Measurements from ENCODE around the gene PIEZO2.
A peak's percentile ranks its signal among the peaks of the same experiment; 100 is the strongest.
"Not testable (repeated sequence)": the region's sequence is repeated elsewhere in the genome, so short reads cannot be mapped to it uniquely, and the experiment has no call there.

Gene PIEZO2

DNA sequence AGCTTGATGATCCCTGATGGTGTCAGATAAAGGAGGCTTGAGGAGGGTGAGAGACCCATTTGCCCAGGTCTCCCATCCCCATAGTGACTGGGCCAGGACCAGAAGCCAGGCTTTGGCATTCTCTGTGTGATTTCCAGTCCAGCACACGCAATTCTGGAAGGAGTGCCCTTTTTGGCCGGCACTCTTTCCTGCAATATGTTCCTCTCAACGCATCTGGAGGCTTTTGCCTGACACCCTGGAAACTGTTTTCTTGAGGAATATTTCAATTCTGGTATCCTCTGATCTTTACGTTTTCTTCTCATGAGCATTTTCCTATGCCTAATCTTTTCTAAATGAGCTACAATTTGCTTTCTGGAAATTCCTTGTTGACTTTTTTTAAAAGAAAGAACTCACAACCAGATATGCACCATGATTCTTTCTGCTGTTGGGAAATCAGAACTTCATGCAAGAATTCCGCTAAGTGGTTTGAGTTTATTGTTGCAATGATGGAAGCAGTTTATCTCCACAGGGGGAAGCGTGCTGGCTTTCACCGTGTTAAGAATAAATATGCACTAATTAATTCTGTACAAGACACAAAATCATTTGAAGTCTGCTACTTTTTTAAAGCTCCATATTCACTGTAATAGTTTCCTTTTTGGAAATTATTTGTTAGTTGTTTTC is 479.8 kb downstream of the PIEZO2 start:
- TF ChIP-seq, protein P1, sequence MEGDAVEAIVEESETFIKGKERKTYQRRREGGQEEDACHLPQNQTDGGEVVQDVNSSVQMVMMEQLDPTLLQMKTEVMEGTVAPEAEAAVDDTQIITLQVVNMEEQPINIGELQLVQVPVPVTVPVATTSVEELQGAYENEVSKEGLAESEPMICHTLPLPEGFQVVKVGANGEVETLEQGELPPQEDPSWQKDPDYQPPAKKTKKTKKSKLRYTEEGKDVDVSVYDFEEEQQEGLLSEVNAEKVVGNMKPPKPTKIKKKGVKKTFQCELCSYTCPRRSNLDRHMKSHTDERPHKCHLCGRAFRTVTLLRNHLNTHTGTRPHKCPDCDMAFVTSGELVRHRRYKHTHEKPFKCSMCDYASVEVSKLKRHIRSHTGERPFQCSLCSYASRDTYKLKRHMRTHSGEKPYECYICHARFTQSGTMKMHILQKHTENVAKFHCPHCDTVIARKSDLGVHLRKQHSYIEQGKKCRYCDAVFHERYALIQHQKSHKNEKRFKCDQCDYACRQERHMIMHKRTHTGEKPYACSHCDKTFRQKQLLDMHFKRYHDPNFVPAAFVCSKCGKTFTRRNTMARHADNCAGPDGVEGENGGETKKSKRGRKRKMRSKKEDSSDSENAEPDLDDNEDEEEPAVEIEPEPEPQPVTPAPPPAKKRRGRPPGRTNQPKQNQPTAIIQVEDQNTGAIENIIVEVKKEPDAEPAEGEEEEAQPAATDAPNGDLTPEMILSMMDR (conservative IDR thresholded peaks at IDR 0.05; ENCODE audit: low read length): no peak
- DNase-seq (ENCODE audit: low read depth): no peak
- no peak overlapping the region for H3K4me3 ChIP-seq (ENCODE audit: low read length)

DNA sequence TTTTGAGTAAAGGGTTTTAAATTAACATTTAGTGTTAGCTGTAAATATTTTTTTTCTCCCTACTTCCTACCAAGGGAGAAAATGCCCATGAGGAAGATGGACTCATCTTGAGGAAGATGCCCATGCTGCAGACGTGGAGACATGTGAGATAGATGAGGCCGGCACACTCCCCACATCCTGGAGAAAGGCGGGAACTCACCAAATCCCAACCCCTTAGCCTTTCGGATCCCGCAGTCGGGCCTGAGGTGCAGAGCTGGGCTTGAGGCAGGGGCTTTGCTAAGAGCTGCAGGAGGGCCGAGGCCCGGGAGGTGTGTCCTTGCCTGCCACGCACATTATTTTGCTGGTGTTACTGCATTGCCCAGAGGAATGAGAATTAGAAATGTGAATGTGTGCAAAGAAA is 485.6 kb downstream of the PIEZO2 start:
- DNase-seq (ENCODE audit: low read depth): no peak
- no peak overlapping the region for H3K4me3 ChIP-seq (ENCODE audit: low read length)
- TF ChIP-seq, protein P1 (conservative IDR thresholded peaks at IDR 0.05; ENCODE audit: low read length): no peak

DNA sequence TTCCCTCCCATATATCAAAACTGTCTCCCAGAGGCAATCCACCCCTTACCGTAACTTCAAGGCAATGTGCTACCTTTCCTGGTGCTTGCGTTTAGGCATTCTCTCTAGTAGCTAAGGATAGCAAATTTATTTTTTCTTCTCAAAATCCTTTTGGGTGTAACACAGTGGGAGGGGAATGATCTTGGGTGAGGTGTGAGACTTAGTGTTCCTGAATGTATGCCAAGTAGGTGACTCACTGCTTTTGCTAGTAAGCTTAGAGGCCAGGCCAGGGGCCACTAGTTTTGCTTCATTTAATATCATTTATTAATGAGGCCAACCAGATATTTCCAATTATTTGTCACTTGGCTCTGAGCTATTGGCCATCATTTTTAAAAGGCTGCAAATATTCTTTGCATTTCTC is 488.1 kb downstream of the PIEZO2 start:
- peak; percentile 8 for DNase-seq (ENCODE audit: low read depth)
- TF ChIP-seq, protein P1 (conservative IDR thresholded peaks at IDR 0.05; ENCODE audit: low read length): no peak
- no peak overlapping the region for H3K4me3 ChIP-seq (ENCODE audit: low read length)

DNA sequence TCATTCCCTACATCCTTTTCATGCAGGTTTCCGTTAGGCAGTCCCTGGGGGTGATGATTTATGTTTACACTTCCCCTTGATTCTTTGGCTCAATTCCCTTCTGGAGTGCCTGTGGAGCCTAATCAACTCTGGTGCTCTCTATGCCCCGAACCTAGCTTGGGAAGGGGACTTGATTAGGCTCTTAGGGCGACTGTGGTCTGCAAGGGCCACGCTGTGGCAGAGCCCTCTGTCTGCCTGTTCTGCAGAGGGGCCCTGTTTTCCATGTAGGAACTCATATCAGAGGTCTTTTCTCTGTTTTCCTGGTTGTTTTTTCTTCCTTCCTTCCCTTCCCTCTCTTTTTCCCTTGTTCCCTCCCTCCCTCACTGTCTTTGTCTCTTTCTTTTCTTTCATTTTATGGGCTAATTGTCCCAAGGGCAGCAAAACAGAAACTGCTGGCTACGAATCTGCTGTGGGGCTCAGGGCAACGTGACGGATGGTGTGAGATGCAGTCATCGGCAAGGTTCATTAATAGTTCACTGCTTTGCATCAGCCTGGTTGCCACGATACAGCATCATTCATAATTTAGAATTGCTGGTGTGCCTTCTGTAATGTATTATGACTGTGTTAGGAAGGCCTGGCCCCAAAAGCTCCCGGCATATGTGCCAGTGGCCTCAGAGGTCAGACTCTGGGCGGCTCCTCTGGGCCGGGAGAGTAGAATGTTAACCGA is 489.0 kb downstream of the PIEZO2 start:
- DNase-seq (ENCODE audit: low read depth): peak; percentile 64
- TF ChIP-seq, protein P1 (conservative IDR thresholded peaks at IDR 0.05; ENCODE audit: low read length): no peak
- H3K4me3 ChIP-seq (ENCODE audit: low read length): no peak overlapping the region

DNA sequence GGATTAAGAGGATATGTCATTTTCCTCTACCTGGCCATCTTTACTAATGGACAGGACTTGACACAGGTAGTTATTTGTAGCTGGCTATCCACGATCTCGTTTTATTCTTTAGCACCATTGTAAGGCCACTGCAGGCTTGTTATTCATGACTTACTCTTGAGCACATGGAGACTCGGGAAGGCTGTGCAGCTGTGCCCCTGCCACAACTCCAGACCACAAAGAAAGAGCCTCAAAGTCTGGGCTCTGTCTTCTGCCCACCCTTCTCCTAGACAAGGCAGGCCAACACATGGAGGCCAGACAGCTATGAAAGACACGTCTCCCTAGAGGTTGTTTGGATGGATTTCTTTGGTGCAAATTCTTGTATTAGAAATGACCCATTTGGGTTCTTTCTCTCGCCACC is 489.8 kb downstream of the PIEZO2 start:
- no peak for DNase-seq (ENCODE audit: low read depth)
- TF ChIP-seq, protein P1 (conservative IDR thresholded peaks at IDR 0.05; ENCODE audit: low read length): no peak

DNA sequence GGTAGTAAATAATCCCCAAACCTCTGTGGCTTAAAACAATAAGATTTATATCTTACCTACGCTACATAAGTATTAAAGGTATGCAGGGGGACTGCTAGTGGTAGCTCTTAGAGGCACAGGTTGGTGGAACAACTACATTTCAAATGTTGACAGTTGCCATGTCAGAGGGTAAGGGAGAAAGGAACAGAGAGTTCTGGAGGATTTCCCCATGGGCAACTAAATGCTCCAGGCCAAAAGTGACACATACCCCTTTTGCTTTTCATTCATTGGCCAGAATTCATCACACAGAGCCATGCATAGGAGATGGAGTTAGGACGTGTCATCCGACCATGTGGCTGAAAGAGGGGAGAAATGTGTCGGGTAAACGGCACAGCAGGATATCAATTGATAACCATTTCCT is 490.4 kb downstream of the PIEZO2 start:
- no peak overlapping the region for H3K4me3 ChIP-seq (ENCODE audit: low read length)
- TF ChIP-seq, protein P1 (conservative IDR thresholded peaks at IDR 0.05; ENCODE audit: low read length): no peak
- DNase-seq (ENCODE audit: low read depth): no peak

More for the DNA sequence above, 489.8 kb downstream of the PIEZO2 start:
- no peak overlapping the region for H3K4me3 ChIP-seq (ENCODE audit: low read length)

DNA sequence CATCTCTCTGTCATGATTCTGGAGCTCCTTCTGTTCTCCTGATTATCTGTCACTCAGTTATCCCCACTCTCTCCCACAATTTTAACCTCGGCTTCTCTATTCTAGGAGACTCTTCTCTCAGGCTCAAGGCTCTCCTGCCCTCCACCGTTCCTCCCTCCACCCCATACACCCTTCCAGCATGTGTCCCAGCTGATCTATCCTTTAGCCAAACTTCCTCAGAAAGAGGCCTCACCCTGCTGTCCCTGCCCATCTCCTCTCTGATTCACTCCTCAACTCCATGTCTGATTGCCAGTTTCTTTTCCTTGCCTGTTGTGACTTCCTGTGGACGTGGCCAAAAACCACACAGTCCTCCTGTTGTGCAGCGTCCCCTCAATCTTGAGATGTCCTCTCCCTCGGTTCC is 505.4 kb downstream of the PIEZO2 start:
- not testable (repeated sequence) for DNase-seq (ENCODE audit: low read depth); H3K4me3 ChIP-seq (ENCODE audit: low read length)

DNA sequence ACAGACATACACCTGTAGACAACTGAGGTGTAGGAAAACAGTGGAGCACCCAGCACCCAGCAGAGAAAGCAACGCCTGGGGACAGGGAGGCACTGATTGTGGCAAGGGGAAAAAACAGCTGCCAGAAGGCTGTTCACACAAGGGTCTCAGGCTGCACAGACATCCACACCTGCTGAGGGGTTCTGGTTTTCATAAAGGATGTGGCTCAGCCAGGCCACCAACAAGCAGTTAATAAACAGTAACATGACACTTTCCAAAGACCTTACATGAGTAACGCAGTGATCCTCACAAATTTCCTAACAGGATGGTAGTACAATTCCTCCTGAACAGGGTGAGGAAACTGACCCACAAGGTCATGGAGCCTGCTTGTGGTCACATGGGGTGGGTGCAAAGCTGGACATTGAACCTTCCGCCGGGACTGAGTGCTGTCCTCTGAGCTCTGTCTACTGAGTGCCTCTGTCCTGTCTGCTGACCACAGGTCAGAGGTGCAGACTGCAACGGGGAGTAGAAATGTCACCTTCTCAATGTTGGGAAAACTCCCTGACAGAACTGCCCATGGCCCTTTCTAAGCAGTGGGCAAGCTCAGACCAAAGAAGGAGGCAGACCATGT is 506.3 kb downstream of the PIEZO2 start:
- H3K4me3 ChIP-seq (ENCODE audit: low read length); DNase-seq (ENCODE audit: low read depth): not testable (repeated sequence)

DNA sequence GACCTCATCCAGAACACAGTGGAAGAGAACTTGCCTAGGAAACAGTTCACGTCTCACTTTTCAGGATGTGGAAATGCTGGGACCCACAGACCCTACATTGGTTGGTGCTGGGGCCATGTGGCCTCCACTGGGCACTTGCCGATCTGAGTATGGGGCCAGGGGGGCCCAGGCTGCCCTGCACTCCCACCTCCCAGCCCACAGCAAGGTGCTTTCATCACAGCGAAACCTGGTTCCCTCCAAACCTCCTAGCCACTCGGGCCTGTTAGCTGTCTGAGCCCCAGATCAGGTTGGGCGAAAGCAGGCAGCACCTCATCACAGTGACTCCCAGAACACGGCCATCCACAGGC is 510.9 kb downstream of the PIEZO2 start:
- H3K4me3 ChIP-seq (ENCODE audit: low read length); DNase-seq (ENCODE audit: low read depth): not testable (repeated sequence)

DNA sequence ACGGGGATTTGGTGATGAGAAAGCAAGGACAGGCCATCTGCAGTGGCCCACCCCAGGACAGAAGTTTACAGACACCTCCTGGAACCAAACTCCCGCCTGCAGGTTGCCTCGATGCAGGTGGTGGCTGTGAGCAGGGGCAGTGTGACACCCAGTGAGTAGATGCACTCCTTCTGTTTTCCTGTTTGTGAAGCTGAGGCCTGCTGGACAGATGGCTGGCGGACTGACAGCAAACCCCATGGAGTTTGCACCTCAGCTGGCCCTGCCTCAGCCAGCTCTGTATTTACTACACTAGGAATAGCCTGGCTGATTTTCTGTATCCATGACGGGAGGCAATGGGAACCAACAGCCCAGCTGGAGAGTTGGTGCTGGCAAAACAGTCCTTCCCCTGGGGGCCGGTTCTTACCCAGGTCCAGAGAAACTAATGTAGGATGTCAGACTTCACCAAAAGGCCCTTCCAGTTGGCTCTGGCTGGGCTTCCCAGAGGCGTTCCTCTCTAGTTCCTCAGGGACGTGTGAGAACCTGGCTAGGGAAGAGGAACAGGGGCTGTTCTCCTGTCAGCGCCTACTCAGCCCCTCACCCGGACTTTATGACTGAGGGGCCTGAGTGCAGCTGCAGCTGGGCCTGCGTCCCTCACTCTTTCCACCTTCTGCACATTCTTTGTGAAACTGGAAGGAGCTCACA is 511.4 kb downstream of the PIEZO2 start:
- not testable (repeated sequence) for DNase-seq (ENCODE audit: low read depth); H3K4me3 ChIP-seq (ENCODE audit: low read length)

DNA sequence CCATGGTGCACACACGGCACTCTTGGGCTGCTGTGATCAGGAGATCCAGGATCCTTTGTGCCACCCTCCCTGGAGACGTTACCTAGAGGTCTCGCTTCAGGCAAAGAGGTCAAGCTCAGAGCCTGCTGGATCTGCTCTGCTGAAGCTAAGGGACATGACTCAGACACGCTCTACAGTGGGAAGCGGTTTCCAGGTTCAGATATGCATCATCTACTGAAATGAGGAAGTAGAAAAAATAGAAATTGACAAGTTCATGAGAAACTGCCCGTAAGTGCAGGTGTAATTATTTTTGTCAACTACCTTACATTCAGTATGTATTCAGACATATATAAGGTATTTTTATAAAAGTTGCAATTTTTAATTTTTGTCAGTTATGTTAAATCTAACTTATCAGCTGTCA is 520.3 kb downstream of the PIEZO2 start:
- not testable (repeated sequence) for DNase-seq (ENCODE audit: low read depth); H3K4me3 ChIP-seq (ENCODE audit: low read length)

All from AG10803 (cell line).